ENCODE results near the gene ANKFN1.

DNA sequence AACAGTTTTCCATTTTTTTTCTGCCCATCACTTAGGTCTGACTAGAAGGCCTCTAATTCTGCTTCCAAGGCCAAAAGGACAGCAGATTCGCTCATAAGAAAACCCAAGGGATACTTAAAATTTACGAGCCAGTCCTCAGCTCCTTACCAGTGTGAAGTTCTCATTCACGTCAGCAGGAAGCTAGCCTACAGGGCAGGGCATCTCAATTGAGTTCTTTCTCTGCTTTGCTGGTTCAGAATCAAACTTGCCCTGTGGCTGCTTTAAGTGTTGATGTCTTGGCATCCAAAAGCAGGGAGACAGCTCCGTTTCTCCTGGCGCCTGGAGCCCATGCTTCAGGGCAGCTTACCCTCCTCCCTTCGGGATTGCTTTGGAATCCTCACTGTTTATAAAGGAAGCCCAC lies 136.0 kb downstream of the ANKFN1 start:
- no peak for TF ChIP-seq EZH2 (IDR thresholded peaks at IDR 0.05; ENCODE audit: borderline replicate concordance, low read length)
- TF ChIP-seq, protein P1, sequence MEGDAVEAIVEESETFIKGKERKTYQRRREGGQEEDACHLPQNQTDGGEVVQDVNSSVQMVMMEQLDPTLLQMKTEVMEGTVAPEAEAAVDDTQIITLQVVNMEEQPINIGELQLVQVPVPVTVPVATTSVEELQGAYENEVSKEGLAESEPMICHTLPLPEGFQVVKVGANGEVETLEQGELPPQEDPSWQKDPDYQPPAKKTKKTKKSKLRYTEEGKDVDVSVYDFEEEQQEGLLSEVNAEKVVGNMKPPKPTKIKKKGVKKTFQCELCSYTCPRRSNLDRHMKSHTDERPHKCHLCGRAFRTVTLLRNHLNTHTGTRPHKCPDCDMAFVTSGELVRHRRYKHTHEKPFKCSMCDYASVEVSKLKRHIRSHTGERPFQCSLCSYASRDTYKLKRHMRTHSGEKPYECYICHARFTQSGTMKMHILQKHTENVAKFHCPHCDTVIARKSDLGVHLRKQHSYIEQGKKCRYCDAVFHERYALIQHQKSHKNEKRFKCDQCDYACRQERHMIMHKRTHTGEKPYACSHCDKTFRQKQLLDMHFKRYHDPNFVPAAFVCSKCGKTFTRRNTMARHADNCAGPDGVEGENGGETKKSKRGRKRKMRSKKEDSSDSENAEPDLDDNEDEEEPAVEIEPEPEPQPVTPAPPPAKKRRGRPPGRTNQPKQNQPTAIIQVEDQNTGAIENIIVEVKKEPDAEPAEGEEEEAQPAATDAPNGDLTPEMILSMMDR (conservative IDR thresholded peaks at IDR 0.05 in 1 of 2, IDR thresholded peaks at IDR 0.05 in 1 of 2; ENCODE audit: extremely low read depth in 1 of 2, insufficient read depth in 1 of 2, low read depth in 1 of 2, low read length in 2 of 2) = no peak
